ENCODE results near the gene SLC2A1. TPM values are rescaled to one million over a fixed set of nuclear protein-coding genes. Genes with fewer than 3 reads are reported as not detected.

SLC2A1 gene
- total RNA-seq, 2 experiments from 2014 or later = 115 to 125 TPM

DNA sequence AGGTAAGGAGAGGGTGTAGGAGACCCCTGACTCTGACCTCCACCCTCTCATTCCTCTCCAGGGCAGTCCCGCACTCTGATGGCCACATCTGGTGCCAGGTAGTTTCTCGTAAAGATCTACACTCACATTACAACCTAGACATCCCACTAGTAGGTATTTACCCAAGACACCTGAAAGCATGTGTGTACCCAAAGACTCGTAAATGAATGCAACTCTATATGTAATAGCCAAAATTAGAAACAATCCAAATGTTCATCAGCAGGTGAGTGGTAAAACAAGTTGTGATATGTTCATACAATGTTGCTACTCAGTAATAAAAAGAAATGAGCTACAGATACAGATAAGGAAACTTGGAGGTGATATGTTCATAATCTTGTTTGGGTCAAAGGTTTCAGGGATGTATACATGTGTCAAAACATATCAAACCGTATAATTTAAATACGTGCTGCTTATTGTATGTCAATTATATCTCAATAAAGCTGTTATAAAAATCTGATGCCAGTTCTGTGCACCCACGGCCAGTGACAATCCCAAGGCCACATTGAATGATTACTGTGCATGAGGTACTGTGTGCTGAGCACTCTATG is 37.8 kb upstream of the SLC2A1 start:
- Mint-ChIP-seq H3K36me3 (ENCODE audit: low read depth) (no peaks in the 10 kb centered on the region), H3K27me3 (no peaks in the 10 kb centered on the region), H3K4me1 (no peaks in the 10 kb centered on the region), H3K4me3 (no peak overlapping the region), H3K9me3 (ENCODE audit: low read depth) (no peaks in the 10 kb centered on the region), H3K27ac (no peak overlapping the region)
- ATAC-seq (no peak), DNase-seq (no peak)
- intact Hi-C loops (cut with DNase I, micrococcal nuclease) = no loop called here
- ChIA-PET POLR2A (no interaction called here), CTCF (interaction anchor here (0.6 to 0.7 kb wide), 2 partner anchors 39 to 116 kb away, joined by 3 read pairs; no protein-coding TSS in a partner anchor)

DNA sequence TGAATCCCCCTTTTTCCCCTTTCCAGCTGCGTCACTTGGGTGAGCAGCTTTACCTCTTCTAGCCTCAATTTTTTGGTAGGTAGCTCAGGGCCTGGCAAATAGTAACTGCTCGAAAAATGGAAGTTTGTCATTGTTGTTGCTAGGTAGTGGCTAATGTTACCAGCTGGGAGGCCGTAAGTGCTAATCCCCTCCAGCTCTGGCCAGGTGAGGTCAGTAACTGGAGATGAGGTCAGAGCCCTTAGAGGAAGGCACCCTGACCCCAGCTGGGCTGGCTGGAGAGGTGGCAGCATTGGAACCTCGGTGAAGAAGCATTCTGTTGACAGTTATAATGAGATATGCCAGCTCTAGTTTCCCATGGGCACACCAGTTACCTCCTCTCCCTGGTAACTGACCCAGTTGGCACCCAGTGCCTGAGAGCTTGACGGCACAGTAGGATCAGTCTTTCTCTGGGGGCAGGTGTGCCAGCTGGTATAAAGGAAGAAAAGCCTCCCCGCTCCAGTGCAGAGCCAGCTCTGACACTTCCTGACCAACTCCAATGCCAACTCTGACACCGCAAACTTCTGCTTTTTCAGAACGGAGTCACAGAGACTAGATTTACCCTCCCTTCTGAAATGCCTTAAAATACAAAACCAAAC is 35.0 kb upstream of the SLC2A1 start:
- no peaks in the 10 kb centered on the region for H3K4me1 Mint-ChIP-seq
- H3K36me3 Mint-ChIP-seq (ENCODE audit: low read depth) = no peaks in the 10 kb centered on the region
- intact Hi-C loops (cut with DNase I, micrococcal nuclease) = no loop called here
- peaks cover 5% of the 10 kb centered on the region for H3K9me3 Mint-ChIP-seq (ENCODE audit: low read depth)
- no peak overlapping the region for H3K27ac Mint-ChIP-seq
- ATAC-seq (no peak), DNase-seq (no peak)
- ChIA-PET POLR2A (no interaction called here), CTCF (no interaction called here)
- no peak overlapping the region for H3K4me3 Mint-ChIP-seq
- no peaks in the 10 kb centered on the region for H3K27me3 Mint-ChIP-seq

DNA sequence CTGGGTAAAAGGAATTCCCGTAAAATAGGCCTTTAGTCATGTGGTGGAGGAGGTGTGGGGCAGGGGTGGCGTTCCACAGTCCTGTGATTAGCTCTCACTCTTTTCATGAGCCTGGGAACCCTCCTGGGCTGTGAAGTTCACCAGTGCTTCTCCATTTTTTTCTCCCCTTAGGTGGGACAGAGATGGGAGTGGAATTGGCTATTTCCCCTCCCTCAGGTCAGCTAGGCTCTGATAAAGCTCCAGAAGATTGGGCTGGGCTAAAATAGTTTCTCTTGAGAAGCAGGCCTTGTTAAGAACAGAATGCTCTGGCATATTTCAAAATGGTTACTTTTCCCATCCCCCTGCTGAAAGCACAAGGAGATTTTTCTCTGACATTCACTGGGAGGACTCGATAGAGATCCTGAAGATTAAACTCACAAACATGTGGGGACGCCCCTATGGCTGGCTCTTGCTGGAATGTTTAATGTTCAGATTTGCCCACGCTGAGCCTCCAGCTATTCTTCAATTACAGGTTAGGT is 33.4 kb upstream of the SLC2A1 start:
- ChIA-PET POLR2A (no interaction called here), CTCF (no interaction called here)
- intact Hi-C loops (cut with DNase I, micrococcal nuclease) = no loop called here
- no peaks in the 10 kb centered on the region for H3K36me3 Mint-ChIP-seq (ENCODE audit: low read depth)
- H3K4me3 Mint-ChIP-seq = no peak overlapping the region
- ATAC-seq = no peak
- no peaks in the 10 kb centered on the region for H3K4me1 Mint-ChIP-seq
- H3K9me3 Mint-ChIP-seq (ENCODE audit: low read depth) = peaks cover 5% of the 10 kb centered on the region
- no peak overlapping the region for H3K27ac Mint-ChIP-seq
- DNase-seq = no peak
- no peaks in the 10 kb centered on the region for H3K27me3 Mint-ChIP-seq

DNA sequence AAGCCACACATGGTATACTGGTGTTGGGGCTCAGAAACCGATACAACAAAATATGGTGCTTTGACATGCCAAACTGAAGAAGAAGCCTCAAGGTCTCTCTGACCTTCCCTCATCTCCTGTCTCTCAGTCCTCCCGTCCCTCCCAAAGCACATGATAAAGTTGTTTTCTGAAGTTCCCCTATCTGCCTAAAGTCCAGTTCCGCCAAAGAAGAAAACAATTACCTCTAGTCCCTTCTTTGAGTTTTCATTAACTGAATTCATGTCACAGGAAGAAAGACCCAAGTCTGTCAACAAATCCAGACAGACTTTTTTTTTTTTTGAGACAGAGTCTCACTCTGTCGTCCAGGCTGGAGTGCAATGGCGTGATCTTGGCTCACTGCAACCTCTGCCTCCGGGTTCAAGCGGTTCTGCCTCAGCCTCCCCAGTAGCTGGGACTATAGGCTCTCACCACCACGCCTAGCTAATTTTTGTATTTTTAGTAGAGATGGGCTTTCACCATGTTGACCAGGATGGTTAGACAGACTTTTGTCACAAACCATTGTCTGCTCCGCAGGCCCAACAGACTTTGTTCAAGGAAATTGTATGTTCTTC is 32.2 kb upstream of the SLC2A1 start:
- H3K4me1 Mint-ChIP-seq = no peaks in the 10 kb centered on the region
- DNase-seq = no peak
- peaks cover 5% of the 10 kb centered on the region for H3K9me3 Mint-ChIP-seq (ENCODE audit: low read depth)
- intact Hi-C loops (cut with DNase I, micrococcal nuclease) = no loop called here
- CTCF ChIA-PET = interaction anchor here (0.6 kb wide), 1 partner anchor 59 kb away, joined by 6 read pairs; no protein-coding TSS in a partner anchor
- no peak overlapping the region for H3K27ac Mint-ChIP-seq
- no peak for ATAC-seq
- POLR2A ChIA-PET = interaction anchor here (0.6 kb wide), 1 partner anchor 423 kb away, joined by 3 read pairs; no protein-coding TSS in a partner anchor
- H3K36me3 Mint-ChIP-seq (ENCODE audit: low read depth) = no peaks in the 10 kb centered on the region
- no peaks in the 10 kb centered on the region for H3K27me3 Mint-ChIP-seq
- H3K4me3 Mint-ChIP-seq = no peak overlapping the region

DNA sequence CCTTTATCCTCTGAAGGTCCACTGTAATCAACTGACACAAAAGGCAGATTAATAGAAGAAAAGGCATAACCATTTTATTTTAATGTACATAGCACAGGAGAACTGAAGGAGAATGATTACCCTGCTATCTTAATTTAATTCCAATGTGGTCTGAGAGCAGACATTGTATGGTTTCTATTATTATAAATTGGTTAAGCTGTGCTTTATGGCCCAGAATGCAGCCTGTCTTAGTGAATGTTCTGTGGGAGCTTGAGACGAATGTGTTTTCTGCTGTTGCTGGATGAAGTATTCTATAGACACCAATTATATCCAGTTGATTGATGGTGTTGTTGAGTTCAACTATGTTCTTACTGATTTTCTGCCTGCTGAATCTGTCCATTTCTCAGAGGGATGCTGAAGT is 25.0 kb upstream of the SLC2A1 start:
- no peaks in the 10 kb centered on the region for H3K4me1 Mint-ChIP-seq
- H3K27ac Mint-ChIP-seq = no peak overlapping the region
- DNase-seq (no peak), ATAC-seq (no peak)
- ChIA-PET CTCF (interaction anchor here (0.6 to 1.5 kb wide), 4 partner anchors 9 to 112 kb away, joined by 3 to 4 read pairs (median 4); no protein-coding TSS in a partner anchor), POLR2A (no interaction called here)
- no peaks in the 10 kb centered on the region for H3K27me3 Mint-ChIP-seq
- no peak overlapping the region for H3K4me3 Mint-ChIP-seq
- H3K9me3 Mint-ChIP-seq (ENCODE audit: low read depth) = no peaks in the 10 kb centered on the region
- no peaks in the 10 kb centered on the region for H3K36me3 Mint-ChIP-seq (ENCODE audit: low read depth)
- intact Hi-C loops (cut with DNase I, micrococcal nuclease) = no loop called here

DNA sequence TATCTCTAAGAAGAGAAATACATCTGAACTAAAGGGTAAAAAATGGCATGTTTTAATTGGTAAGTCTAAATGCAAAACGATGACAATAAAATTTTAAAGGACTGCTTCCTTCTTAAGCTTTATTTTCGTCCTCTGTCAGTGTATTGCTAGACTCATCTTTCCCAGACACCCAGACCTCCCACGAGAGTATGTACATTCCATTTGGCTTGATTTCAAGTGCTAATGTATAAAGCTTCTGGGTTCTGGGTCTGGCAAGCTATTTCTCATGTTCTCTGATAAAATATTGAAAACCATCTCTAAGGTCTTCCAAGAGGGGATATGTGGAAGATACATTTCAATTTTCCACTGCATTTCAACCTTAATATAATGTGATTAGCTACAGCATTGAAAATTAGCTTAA is 24.6 kb upstream of the SLC2A1 start:
- POLR2A ChIA-PET = no interaction called here
- no peaks in the 10 kb centered on the region for H3K9me3 Mint-ChIP-seq (ENCODE audit: low read depth)
- CTCF ChIA-PET = interaction anchor here (0.6 to 1.5 kb wide), 3 partner anchors 9 to 112 kb away, joined by 3 to 4 read pairs (median 3); no protein-coding TSS in a partner anchor
- no peaks in the 10 kb centered on the region for H3K4me1 Mint-ChIP-seq
- H3K27me3 Mint-ChIP-seq = no peaks in the 10 kb centered on the region
- intact Hi-C loops (cut with DNase I, micrococcal nuclease) = no loop called here
- ATAC-seq (no peak), DNase-seq (no peak)
- H3K4me3 Mint-ChIP-seq = no peak overlapping the region
- no peaks in the 10 kb centered on the region for H3K36me3 Mint-ChIP-seq (ENCODE audit: low read depth)
- no peak overlapping the region for H3K27ac Mint-ChIP-seq

DNA sequence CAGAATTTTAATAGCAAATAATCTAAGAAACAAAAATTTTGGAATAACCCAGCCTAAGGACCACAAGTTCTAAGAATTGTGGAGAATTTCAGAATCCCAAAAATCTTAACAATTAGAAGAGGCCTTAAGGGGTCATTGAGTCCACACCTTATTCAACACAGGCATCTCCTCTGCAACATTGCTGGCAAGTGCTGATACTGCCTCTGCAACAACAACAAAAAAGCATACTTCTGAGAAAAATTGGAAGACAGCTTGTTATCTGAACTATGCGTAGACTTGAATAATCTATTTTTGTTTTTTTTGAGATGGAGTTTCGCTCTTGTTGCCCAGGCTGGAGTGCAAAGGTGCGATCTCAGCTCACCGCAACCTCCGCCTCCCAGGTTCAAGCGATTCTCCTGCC is 24.0 kb upstream of the SLC2A1 start:
- ChIA-PET CTCF (interaction anchor here (0.9 to 1.5 kb wide), 2 partner anchors 8 to 16 kb away, joined by 3 to 4 read pairs; no protein-coding TSS in a partner anchor), POLR2A (no interaction called here)
- no peak overlapping the region for H3K4me3 Mint-ChIP-seq
- ATAC-seq (no peak), DNase-seq (no peak)
- H3K4me1 Mint-ChIP-seq = no peaks in the 10 kb centered on the region
- no peaks in the 10 kb centered on the region for H3K36me3 Mint-ChIP-seq (ENCODE audit: low read depth)
- no peaks in the 10 kb centered on the region for H3K27me3 Mint-ChIP-seq
- no peaks in the 10 kb centered on the region for H3K9me3 Mint-ChIP-seq (ENCODE audit: low read depth)
- H3K27ac Mint-ChIP-seq = no peak overlapping the region
- intact Hi-C loops (cut with DNase I, micrococcal nuclease) = no loop called here

DNA sequence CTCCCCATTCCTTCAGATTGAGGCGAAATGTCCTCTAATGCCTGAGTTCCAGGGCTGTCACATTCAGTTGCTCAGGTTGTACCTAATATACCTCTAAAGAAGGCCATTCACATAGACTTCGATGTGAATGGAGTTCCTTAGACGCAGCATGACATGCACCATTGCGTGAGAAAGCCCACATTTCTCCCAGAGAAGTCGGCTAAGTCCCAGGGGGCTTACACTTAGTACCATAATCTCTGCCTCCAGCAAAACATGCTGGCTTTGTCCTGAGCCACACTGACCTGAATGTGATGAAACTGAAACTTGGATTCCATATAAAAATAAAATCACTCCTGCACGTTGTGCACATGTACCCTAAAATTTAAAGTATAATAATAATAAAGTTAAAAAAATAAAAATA is 23.2 kb upstream of the SLC2A1 start:
- no peak for ATAC-seq
- Mint-ChIP-seq H3K27ac (no peak overlapping the region), H3K4me1 (no peaks in the 10 kb centered on the region), H3K9me3 (ENCODE audit: low read depth) (no peaks in the 10 kb centered on the region), H3K4me3 (no peak overlapping the region), H3K36me3 (ENCODE audit: low read depth) (no peaks in the 10 kb centered on the region), H3K27me3 (no peaks in the 10 kb centered on the region)
- ChIA-PET POLR2A (no interaction called here), CTCF (no interaction called here)
- DNase-seq = no peak
- intact Hi-C loops (cut with DNase I, micrococcal nuclease) = no loop called here

DNA sequence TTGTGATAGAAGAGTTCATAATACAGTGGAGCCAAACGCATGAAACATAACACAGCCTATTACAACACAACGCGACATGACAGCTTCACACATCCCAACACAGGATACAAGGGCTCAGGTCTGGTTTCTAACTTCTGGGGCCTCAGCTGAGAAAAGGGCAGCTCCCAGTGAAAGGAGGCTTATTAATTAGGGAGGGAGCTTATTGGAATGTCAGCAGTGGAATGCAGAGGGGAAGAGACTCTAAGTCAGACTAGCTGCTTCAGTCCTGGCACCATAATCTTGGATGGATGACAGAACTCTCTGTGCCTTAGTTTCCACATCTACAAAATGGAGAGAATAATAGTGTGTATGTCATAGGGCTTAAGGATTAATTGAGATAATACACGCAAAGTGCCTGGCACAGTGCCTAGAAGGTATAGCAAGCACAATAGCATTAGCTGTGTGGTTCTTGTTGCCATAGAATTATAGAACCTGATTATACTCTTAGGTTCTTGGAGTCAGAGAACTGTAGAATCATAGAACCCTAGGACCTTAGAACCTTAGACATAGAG is 22.7 kb upstream of the SLC2A1 start:
- no peak overlapping the region for H3K4me3 Mint-ChIP-seq
- H3K27ac Mint-ChIP-seq = no peak overlapping the region
- H3K36me3 Mint-ChIP-seq (ENCODE audit: low read depth) = no peaks in the 10 kb centered on the region
- ChIA-PET CTCF (no interaction called here), POLR2A (no interaction called here)
- intact Hi-C loops (cut with DNase I, micrococcal nuclease) = no loop called here
- H3K4me1 Mint-ChIP-seq = no peaks in the 10 kb centered on the region
- DNase-seq = no peak
- no peak for ATAC-seq
- no peaks in the 10 kb centered on the region for H3K27me3 Mint-ChIP-seq
- H3K9me3 Mint-ChIP-seq (ENCODE audit: low read depth) = no peaks in the 10 kb centered on the region

DNA sequence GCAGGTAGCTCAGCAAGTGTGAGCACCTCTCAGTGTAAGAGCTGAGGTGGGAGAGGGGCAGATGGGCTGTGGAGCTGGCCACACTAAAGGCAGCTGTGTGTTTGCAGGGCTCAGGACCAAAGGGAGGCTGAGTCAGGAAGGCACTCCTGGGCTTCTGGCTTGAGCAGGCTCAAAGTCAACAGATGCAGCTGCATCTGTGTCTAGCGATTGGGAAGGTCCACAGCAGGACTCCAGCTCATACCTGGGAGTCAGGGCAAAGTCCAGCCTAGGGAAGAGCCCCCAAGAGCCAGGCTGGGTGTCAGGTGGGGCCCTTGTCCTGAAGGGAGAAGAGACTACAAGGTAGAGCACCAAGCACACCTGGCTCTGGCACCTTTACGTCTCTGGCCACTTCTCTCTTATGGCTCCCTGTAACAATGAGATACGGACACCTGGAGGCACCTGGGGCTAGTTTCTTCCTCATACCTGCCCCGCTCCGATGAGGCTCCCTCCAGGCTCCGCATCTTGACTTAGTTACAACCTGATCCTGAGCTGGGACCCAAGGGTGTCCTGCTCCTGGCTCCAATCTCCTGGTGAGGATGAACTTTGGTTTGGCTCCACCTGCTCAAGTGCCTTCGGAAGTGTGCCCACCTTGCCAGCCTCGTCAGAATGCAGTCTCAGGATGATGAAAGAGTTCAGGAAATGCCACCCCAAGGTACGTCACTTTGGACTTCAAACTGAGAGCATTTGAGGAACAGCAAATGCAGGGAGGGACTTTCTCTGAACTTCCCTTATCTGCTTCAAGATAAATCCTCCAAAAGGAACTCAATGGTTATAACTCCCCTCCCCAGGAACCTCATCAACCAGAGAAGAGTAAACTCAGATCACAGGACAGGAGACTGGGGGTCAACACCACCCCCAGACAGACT is 21.5 kb upstream of the SLC2A1 start:
- Mint-ChIP-seq H3K27me3 (no peaks in the 10 kb centered on the region), H3K4me3 (no peak overlapping the region), H3K27ac (no peak overlapping the region), H3K9me3 (ENCODE audit: low read depth) (no peaks in the 10 kb centered on the region), H3K4me1 (no peaks in the 10 kb centered on the region), H3K36me3 (ENCODE audit: low read depth) (no peaks in the 10 kb centered on the region)
- ChIA-PET CTCF (interaction anchor here (1.1 kb wide), 1 partner anchor 45 kb away, joined by 3 read pairs; no protein-coding TSS in a partner anchor), POLR2A (no interaction called here)
- ATAC-seq (no peak), DNase-seq (no peak)
- intact Hi-C loops (cut with DNase I, micrococcal nuclease) = no loop called here

DNA sequence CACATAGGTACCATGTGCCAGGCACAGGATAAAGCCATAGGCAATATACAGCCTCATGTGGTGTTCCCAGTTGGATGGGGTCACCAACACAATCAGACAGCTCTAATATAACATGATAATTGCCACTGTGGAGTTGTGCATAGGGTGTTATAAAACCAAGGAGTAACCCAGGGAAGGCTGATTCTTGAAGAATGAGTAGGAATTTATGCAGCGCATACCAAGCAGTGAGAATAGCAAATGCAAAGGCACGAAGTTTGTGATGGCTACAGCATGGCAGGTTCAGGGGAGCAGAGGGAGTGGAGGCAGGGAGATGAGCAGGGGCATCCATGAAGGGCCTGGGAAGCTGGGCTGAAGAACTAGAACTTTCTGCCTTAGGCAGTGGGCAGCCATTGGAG is 20.4 kb upstream of the SLC2A1 start:
- Mint-ChIP-seq H3K9me3 (ENCODE audit: low read depth) (no peaks in the 10 kb centered on the region), H3K27me3 (no peaks in the 10 kb centered on the region), H3K36me3 (ENCODE audit: low read depth) (no peaks in the 10 kb centered on the region), H3K4me1 (no peaks in the 10 kb centered on the region), H3K4me3 (no peak overlapping the region), H3K27ac (no peak overlapping the region)
- CTCF ChIA-PET = interaction anchor here (0.8 to 1.1 kb wide), 2 partner anchors 44 to 66 kb away, joined by 3 read pairs; no protein-coding TSS in a partner anchor
- intact Hi-C loops (cut with DNase I, micrococcal nuclease) = no loop called here
- DNase-seq = no peak
- ATAC-seq = no peak
- POLR2A ChIA-PET = no interaction called here
